Retina (tissue), 1 donor: ENCODE results near the gene EN1.

Experiments
- DNase-seq: peaks from one replicate; pipeline ENCODE4 v3.0.0-alpha.2; 2016

EN1 gene

GRCh38 chr2:118816669-118817068 is 30.8 kb downstream of the EN1 start:
- DNase-seq: no peak

- no peak for DNase-seq
Observed at GRCh38 chr2:118815731-118816130, 31.7 kb downstream of the EN1 start.

GRCh38 chr2:118815314-118815713 is 32.1 kb downstream of the EN1 start:
- no peak for DNase-seq

GRCh38 chr2:118814368-118814767 is 33.1 kb downstream of the EN1 start:
- DNase-seq: no peak

- no peak for DNase-seq
Observed at GRCh38 chr2:118813601-118814339, 33.7 kb downstream of the EN1 start.

GRCh38 chr2:118813111-118813510 is 34.3 kb downstream of the EN1 start:
- DNase-seq: no peak

GRCh38 chr2:118812552-118812951 is 34.9 kb downstream of the EN1 start:
- DNase-seq: no peak

GRCh38 chr2:118811514-118812115 is 35.8 kb downstream of the EN1 start:
- DNase-seq: no peak

- DNase-seq: no peak
Observed at GRCh38 chr2:118810766-118811165, 36.7 kb downstream of the EN1 start.

- DNase-seq: peak; percentile 64
Observed at GRCh38 chr2:118808429-118808809, 39.0 kb downstream of the EN1 start.

- peak; percentile 58 for DNase-seq
Observed at GRCh38 chr2:118807668-118808428, 39.6 kb downstream of the EN1 start.

- DNase-seq: peak; percentile 58
Observed at GRCh38 chr2:118806797-118807667, 40.4 kb downstream of the EN1 start.

GRCh38 chr2:118805064-118805690 is 42.3 kb downstream of the EN1 start:
- DNase-seq: no peak

GRCh38 chr2:118803012-118803411 is 44.4 kb downstream of the EN1 start:
- DNase-seq: no peak

GRCh38 chr2:118801151-118801550 is 46.3 kb downstream of the EN1 start:
- DNase-seq: no peak

- no peak for DNase-seq
Observed at GRCh38 chr2:118800736-118801135, 46.7 kb downstream of the EN1 start.

GRCh38 chr2:118794546-118794945 is 52.9 kb downstream of the EN1 start:
- no peak for DNase-seq
